ENCODE measurements around the gene GALP. TPM values are rescaled to one million over a fixed set of nuclear protein-coding genes. Genes with fewer than 3 reads are reported as not detected.
A peak's percentile ranks its signal among the peaks of the same experiment; 100 is the strongest.

GALP gene
- total and polyA plus RNA-seq, 4 donors, result 0.08 to 0.63 TPM; not detected in 2

- peak overlapping the region; percentile 90 for H3K27ac ChIP-seq (ENCODE audit: low read depth in 1 of 2, low read length in 2 of 2)
- TF ChIP-seq RXRA (IDR thresholded peaks at IDR 0.05), result no peak
- no peak for TF ChIP-seq SP1 (IDR thresholded peaks at IDR 0.05)
- TF ChIP-seq FOXA2 (IDR thresholded peaks at IDR 0.05), result no peak
- no peak for TF ChIP-seq YY1 (IDR thresholded peaks at IDR 0.05)
- TF ChIP-seq JUND (IDR thresholded peaks at IDR 0.05), result no peak
- TF ChIP-seq HNF4G (IDR thresholded peaks at IDR 0.05), result no peak
- no peak for TF ChIP-seq FOXA1 (IDR thresholded peaks at IDR 0.05)
- no peak for TF ChIP-seq ZBTB33 (IDR thresholded peaks at IDR 0.05)
- no peak for TF ChIP-seq REST (IDR thresholded peaks at IDR 0.05)
- TF ChIP-seq MAX (IDR thresholded peaks at IDR 0.05), result no peak
- no peak for TF ChIP-seq EGR1 (IDR thresholded peaks at IDR 0.05; ENCODE audit: low read depth in 2 of 2)
- TF ChIP-seq CTCF (IDR thresholded peaks at IDR 0.05; ENCODE audit: low read depth, low read length, missing input control), result no peak
Observed at GRCh38 chr19:56141417-56141993, 34.3 kb upstream of the GALP start.

GRCh38 chr19:56142087-56142787, 33.6 kb upstream of the GALP start:
- peaks cover 13 to 71% (median 61%) of the 10 kb centered on the region in 4 donors for H3K4me1 ChIP-seq (ENCODE audit: control insufficient read depth in 4 of 4, insufficient read depth in 4 of 4, low read length in 3 of 4)
- H3K27ac ChIP-seq (ENCODE audit: low read depth in 1 of 2, low read length in 2 of 2), result peak overlapping the region; percentile 90
- H3K36me3 ChIP-seq (ENCODE audit: control insufficient read depth in 4 of 4, insufficient read depth in 3 of 4, low read depth in 1 of 4, low read length in 3 of 4), result peaks cover 0 to 3% (median under 1%) of the 10 kb centered on the region in 4 donors
- peak overlapping the region; percentile 52 to 83 (median 67) for H3K4me3 ChIP-seq (ENCODE audit: low read depth in 1 of 3, low read length in 3 of 3)
- H3K9ac ChIP-seq (ENCODE audit: low read depth in 1 of 2, low read length in 2 of 2), result peak overlapping the region; percentile 61 to 90
- no peaks in the 10 kb centered on the region for H3K9me3 ChIP-seq (ENCODE audit: control insufficient read depth in 4 of 4, low read length in 3 of 4)
- DNase-seq (ENCODE audit: low spot score), result no peak
- WGBS, result 23% methylated on average over 17 of the region's 17 CpGs
- H3K27me3 ChIP-seq (ENCODE audit: control insufficient read depth in 4 of 4, insufficient read depth in 4 of 4, low read length in 3 of 4), result no peaks in the 10 kb centered on the region
- TF ChIP-seq CTCF (IDR thresholded peaks at IDR 0.05; ENCODE audit: low read depth, low read length, missing input control) (no peak), FOXA1 (IDR thresholded peaks at IDR 0.05) (peak; percentile 83), RXRA (IDR thresholded peaks at IDR 0.05) (peak; percentile 81 to 95), ATF3 (IDR thresholded peaks at IDR 0.05) (no peak), NR2F2 (IDR thresholded peaks at IDR 0.05) (peak; percentile 79), FOXA2 (IDR thresholded peaks at IDR 0.05) (peak; percentile 85), HNF4A (conservative IDR thresholded peaks at IDR 0.05) (peak; percentile 98), TAF1 (conservative IDR thresholded peaks at IDR 0.05) (peak; percentile 35), MAX (IDR thresholded peaks at IDR 0.05) (peak; percentile 90), RAD21 (IDR thresholded peaks at IDR 0.05) (peak; percentile 45 to 54), EGR1 (IDR thresholded peaks at IDR 0.05; ENCODE audit: low read depth in 2 of 2) (peak in 1 of 2 donors; percentile 48), GABPA (IDR thresholded peaks at IDR 0.05 in 1 of 2, conservative IDR thresholded peaks at IDR 0.05 in 1 of 2) (peak in 1 of 2 donors; percentile 65), SP1 (IDR thresholded peaks at IDR 0.05) (peak; percentile 98)

More at GRCh38 chr19:56141417-56141993, 34.3 kb upstream of the GALP start:
- no peaks in the 10 kb centered on the region for H3K27me3 ChIP-seq (ENCODE audit: control insufficient read depth in 4 of 4, insufficient read depth in 4 of 4, low read length in 3 of 4)
- 1% methylated on average over 24 of the region's 26 CpGs for WGBS
- peak overlapping the region; percentile 61 to 90 for H3K9ac ChIP-seq (ENCODE audit: low read depth in 1 of 2, low read length in 2 of 2)
- peaks cover 13 to 78% (median 68%) of the 10 kb centered on the region in 4 donors for H3K4me1 ChIP-seq (ENCODE audit: control insufficient read depth in 4 of 4, insufficient read depth in 4 of 4, low read length in 3 of 4)
- no peaks in the 10 kb centered on the region for H3K36me3 ChIP-seq (ENCODE audit: control insufficient read depth in 4 of 4, insufficient read depth in 3 of 4, low read depth in 1 of 4, low read length in 3 of 4)
- DNase-seq (ENCODE audit: low spot score), result no peak
- no peaks in the 10 kb centered on the region for H3K9me3 ChIP-seq (ENCODE audit: control insufficient read depth in 4 of 4, low read length in 3 of 4)
- peak overlapping the region; percentile 52 to 83 (median 67) for H3K4me3 ChIP-seq (ENCODE audit: low read depth in 1 of 3, low read length in 3 of 3)
